ENCODE measurements around the gene FRY. TPM values are rescaled to one million over a fixed set of nuclear protein-coding genes. Genes with fewer than 3 reads are reported as not detected.

FRY gene
- total RNA-seq, 2 donors from 2014 or later: 122 to 165 TPM

- no peaks in the 10 kb centered on the region for H3K9me3 ChIP-seq
- no peaks in the 10 kb centered on the region for H3K27me3 ChIP-seq (replicated peaks; ENCODE audit: insufficient read depth)
- ATAC-seq (ENCODE audit: insufficient number of reproducible peaks, low FRiP score, low read depth) (no peak), DNase-seq (ENCODE audit: low spot score) (no peak)
- no peaks in the 10 kb centered on the region for H3K36me3 ChIP-seq
- H3K27ac ChIP-seq: no peak overlapping the region
- TF ChIP-seq CTCF (IDR thresholded peaks at IDR 0.05): no peak
- peaks cover 9 to 20% of the 10 kb centered on the region in 2 donors for H3K4me1 ChIP-seq (ENCODE audit: control insufficient read depth in 1 of 2, low read depth in 2 of 2)
- H3K4me3 ChIP-seq: no peak overlapping the region
These were observed 174.6 kb downstream of the FRY start for GRCh38 chr13:32206097-32206740.

- peaks cover 15 to 30% of the 10 kb centered on the region in 2 donors for H3K4me1 ChIP-seq (ENCODE audit: control insufficient read depth in 1 of 2, low read depth in 2 of 2)
These were observed 177.3 kb downstream of the FRY start for GRCh38 chr13:32208860-32209259.

GRCh38 chr13:32209652-32210051 lies 178.1 kb downstream of the FRY start:
- no peak for TF ChIP-seq CTCF (IDR thresholded peaks at IDR 0.05)
- Histone ChIP-seq H3K9me3 (no peaks in the 10 kb centered on the region), H3K36me3 (no peaks in the 10 kb centered on the region), H3K4me3 (no peak overlapping the region), H3K27ac (peak overlapping the region in 1 of 2 donors; percentile 32), H3K4me1 (ENCODE audit: control insufficient read depth in 1 of 2, low read depth in 2 of 2) (peaks cover 15 to 30% of the 10 kb centered on the region in 2 donors), H3K27me3 (replicated peaks; ENCODE audit: insufficient read depth) (no peaks in the 10 kb centered on the region)
- ATAC-seq (ENCODE audit: insufficient number of reproducible peaks, low FRiP score, low read depth): no peak
- DNase-seq (ENCODE audit: low spot score): no peak

More at GRCh38 chr13:32208860-32209259, 177.3 kb downstream of the FRY start:
- no peak for TF ChIP-seq CTCF (IDR thresholded peaks at IDR 0.05)
- no peaks in the 10 kb centered on the region for H3K9me3 ChIP-seq
- ATAC-seq (ENCODE audit: insufficient number of reproducible peaks, low FRiP score, low read depth) (peak; percentile 88), DNase-seq (ENCODE audit: low spot score) (no peak)
- no peaks in the 10 kb centered on the region for H3K27me3 ChIP-seq (replicated peaks; ENCODE audit: insufficient read depth)
- H3K4me3 ChIP-seq: no peak overlapping the region
- no peaks in the 10 kb centered on the region for H3K36me3 ChIP-seq
- peak overlapping the region; percentile 34 to 37 for H3K27ac ChIP-seq

GRCh38 chr13:32210101-32210500 lies 178.5 kb downstream of the FRY start:
- H3K36me3 ChIP-seq: no peaks in the 10 kb centered on the region
- no peak overlapping the region for H3K4me3 ChIP-seq
- H3K27ac ChIP-seq: peak overlapping the region in 1 of 2 donors; percentile 32
- no peaks in the 10 kb centered on the region for H3K27me3 ChIP-seq (replicated peaks; ENCODE audit: insufficient read depth)
- DNase-seq (ENCODE audit: low spot score) (no peak), ATAC-seq (ENCODE audit: insufficient number of reproducible peaks, low FRiP score, low read depth) (no peak)
- no peak for TF ChIP-seq CTCF (IDR thresholded peaks at IDR 0.05)
- H3K4me1 ChIP-seq (ENCODE audit: control insufficient read depth in 1 of 2, low read depth in 2 of 2): peaks cover 15 to 30% of the 10 kb centered on the region in 2 donors
- H3K9me3 ChIP-seq: no peaks in the 10 kb centered on the region

- no peaks in the 10 kb centered on the region for H3K9me3 ChIP-seq
- H3K36me3 ChIP-seq: no peaks in the 10 kb centered on the region
- peak overlapping the region; percentile 51 to 68 for H3K27ac ChIP-seq
- H3K4me1 ChIP-seq (ENCODE audit: control insufficient read depth in 1 of 2, low read depth in 2 of 2): peaks cover 15 to 30% of the 10 kb centered on the region in 2 donors
- H3K4me3 ChIP-seq: no peak overlapping the region
- DNase-seq (ENCODE audit: low spot score): no peak
- no peaks in the 10 kb centered on the region for H3K27me3 ChIP-seq (replicated peaks; ENCODE audit: insufficient read depth)
- no peak for TF ChIP-seq CTCF (IDR thresholded peaks at IDR 0.05)
- no peak for ATAC-seq (ENCODE audit: insufficient number of reproducible peaks, low FRiP score, low read depth)
These were observed 180.2 kb downstream of the FRY start for GRCh38 chr13:32211813-32212212.
